GM19397 (cell line): ENCODE results near the gene ABHD17C.
"Not testable (repeated sequence)": the region's sequence is repeated elsewhere in the genome, so short reads cannot be mapped to it uniquely, and the experiment has no call there.

ENCODE experiments used
- ATAC-seq: cut with Tn5 transposase; IDR thresholded peaks from one replicate; pipeline ENCODE4 v1.9.1; 2021; ENCODE audit warnings: mild to moderate bottlenecking, moderate library complexity; ENCODE audit not compliant: unreplicated experiment

ABHD17C gene

GRCh38 chr15:80760960-80761359 lies 65.8 kb downstream of the ABHD17C start:
- no peak for ATAC-seq

DNA sequence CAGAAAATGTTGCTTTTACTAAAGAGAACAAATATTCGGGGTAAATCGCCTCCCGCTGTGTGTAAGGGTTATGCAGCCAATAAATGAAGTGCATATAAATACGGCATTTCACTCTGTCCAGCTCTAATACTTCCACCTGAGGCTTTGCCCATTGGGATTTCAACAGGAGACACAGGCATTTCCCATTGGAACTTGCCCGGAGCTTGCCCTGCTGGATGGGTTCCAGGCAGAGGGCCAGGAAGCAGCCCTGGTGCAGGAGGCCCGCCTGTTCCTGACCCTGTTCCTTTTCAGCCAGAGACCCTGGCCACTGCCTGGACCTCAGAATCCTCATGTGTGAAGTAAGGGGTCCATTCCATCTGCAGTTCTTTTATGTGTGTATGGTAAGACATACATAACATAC lies 66.6 kb downstream of the ABHD17C start:
- ATAC-seq, result no peak

DNA sequence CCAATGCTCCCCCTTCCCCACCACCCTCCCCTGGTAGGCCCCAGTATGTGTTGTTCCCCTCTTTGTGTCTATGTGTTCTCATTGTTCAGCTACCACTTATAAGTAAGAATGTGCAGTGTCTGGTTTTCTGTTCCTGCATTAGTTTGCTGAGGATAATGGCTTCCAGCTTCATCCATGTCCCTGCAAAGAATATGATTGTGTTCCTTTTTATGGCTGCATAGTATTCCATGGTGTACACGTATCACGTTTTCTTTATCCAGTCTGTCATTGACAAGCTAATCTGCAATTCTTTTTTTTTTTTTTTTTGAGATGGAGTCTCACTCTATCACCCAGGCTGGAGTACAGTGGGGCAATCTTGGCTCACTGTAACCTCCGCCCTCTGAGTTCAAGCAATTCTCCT lies 68.1 kb downstream of the ABHD17C start:
- not testable (repeated sequence) for ATAC-seq

GRCh38 chr15:80764535-80764934 lies 69.4 kb downstream of the ABHD17C start:
- ATAC-seq, result no peak

DNA sequence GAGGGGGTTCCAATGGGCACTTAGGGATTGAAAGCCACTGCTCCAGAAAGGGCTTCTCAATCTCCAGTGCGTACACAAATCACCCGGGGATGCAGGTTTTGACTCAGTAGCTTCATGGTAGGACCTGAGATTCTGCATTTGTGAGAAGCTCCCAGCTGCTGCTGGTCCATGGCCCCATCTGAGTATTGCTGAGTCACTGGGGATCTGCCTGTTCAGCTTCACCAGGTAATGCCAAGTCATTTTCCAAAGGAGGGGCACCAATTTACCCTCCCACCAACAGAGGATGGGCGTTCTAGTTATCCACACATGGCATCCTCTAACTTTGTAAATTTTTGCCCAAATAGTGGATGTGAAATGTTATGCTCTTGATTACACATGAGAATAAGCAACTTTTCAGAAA lies 71.2 kb downstream of the ABHD17C start:
- no peak for ATAC-seq

GRCh38 chr15:80768158-80768557 lies 73.0 kb downstream of the ABHD17C start:
- no peak for ATAC-seq

DNA sequence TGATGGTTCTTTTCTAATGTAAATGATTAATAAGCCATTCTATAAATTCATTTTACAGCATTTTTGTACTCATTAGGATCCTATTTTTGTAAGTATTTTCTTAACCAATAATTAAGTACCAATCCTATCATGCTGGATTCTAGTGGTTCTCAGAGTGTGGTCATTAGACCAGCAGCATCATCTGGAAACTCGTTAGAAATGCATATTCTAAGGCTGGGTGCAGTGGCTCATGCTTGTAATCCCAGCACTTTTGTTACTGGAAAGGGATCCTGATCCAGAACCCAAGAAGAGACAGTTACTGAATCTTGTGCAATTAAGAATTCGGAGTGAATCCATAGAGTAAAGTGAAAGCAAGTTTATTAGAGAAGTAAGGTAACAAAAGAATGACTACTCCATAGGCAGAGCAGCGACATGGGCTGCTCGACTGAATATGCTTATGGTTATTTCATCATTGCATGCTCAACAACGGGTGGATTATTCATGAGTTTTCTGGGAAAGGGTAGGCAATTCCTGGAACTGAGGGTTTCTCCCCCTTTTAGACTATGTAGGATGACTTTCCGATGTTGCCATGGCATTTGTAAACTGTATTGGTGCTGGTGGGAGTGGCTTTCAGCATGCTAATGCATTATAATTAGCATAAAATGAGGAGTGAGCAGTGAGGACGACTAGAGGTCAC lies 74.2 kb downstream of the ABHD17C start:
- ATAC-seq, result no peak

GRCh38 chr15:80769829-80770705 lies 75.0 kb downstream of the ABHD17C start:
- no peak for ATAC-seq

DNA sequence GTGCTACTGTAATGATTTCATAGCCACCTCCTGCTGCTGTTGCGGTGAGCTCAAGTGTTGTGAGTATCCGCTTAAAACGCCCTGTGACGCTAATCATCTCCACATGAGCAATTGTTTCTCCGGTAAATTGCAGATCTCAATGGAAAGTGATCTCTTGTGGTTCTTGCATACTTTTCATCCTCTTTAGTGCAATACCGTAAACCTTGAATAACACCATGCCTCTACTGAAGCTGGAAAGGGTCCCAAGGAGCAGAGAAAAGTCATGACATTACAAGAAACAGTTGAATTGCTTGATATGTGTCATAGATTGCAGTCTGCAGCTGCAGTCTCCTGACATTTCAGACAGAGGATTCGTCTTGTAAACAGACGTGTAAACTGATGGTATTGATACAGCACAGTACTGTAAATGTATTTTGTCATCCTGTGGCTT lies 78.0 kb downstream of the ABHD17C start:
- ATAC-seq, result no peak

DNA sequence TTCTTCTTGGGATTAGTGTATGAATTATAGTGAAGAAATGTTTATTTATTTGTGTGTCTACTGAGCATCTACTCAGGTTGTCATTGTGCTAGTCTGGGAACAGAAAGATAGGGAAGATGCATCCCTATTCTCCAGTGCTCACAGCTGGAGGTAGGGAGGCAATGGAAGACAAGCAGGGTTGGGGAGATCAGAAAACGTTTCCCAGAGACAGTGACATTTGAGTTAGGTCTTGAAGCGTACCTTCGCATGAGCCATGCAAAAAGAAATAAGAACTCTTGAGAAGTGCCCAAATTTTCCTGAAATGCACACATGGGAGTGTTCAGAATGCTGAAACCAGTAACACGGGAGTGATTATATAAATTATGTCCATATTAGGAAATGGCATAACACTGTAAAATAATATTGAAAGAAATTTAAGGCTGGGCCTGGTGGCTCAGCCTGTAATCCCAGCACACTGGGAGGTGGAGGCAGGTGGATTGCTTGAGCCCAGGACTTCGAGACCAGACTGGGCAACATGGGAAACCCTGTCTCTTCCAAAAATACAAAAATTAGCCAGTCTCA lies 78.8 kb downstream of the ABHD17C start:
- no peak for ATAC-seq

- ATAC-seq, result no peak
These were observed 79.4 kb downstream of the ABHD17C start for GRCh38 chr15:80774486-80774885.

- ATAC-seq, result no peak
These were observed 80.2 kb downstream of the ABHD17C start for GRCh38 chr15:80775338-80775737.

DNA sequence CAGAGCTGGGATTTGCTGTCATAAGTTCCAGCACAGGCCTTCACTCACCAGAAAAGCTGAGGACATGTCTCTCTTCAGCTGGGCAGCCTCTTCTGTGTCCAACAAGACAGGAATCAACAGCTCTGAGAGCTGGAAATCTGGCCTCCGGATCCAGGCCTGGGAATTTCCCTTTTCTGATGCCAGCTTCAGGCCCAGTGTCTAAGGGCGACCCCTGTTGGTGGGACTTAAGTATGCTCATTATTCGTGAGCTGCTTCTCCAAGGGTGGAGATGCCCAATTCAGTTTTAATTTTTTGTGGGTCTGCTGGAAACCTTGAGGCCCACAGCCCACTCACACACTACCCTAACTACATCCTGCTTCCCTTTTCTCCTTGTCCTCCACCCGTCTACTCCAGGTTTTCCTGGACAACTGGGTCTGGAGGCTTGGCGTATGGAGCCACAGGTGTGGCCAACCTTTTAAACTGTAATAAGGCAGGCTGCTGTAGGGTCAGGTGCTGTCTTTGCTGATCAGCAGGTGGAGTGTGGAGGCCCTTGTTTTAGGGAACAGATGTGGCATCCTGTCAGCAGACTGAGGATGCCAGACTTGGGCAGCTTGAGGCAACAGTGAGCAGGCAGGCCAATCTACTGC lies 81.4 kb downstream of the ABHD17C start:
- no peak for ATAC-seq

GRCh38 chr15:80777137-80777536 lies 82.0 kb downstream of the ABHD17C start:
- ATAC-seq, result no peak

DNA sequence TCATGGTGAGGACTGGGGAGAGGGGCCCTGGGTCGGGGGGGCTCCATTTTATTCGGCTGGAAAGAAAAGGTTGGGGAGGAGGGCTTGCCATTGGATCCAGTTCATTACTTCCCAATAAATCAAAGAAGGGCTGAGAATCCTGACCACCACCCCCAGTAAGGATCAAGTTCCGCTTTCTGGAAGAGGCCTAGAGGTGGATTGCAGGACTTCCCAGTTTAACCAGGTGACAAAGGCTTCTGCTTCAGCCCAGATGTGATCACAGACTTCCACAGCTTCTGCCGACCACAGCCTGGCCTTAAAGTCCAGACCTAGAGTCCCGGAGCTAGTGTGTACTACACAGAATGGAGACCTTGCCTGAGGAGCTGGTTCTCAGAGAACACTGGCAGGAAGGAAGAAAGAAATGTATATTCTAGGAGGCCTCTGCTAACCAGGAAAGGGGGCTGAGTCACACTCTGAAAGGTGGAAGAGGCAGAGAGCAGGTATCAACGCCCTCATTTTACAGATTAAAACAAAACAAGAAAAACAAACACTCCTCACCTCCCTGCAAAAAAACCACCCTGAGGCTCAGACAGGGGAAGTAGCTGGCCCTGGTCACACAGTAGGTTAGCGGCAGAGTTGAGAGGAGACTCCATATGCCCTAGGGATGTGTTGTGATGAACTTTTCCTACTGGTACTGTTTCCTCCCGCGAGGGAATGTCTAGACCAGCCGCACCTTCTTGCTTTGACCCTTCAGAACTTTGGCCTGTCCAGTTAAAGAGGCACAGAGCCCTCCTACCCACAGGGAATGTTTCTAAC lies 82.9 kb downstream of the ABHD17C start:
- no peak for ATAC-seq

- ATAC-seq, result no peak
These were observed 83.5 kb downstream of the ABHD17C start for GRCh38 chr15:80778621-80778963.

DNA sequence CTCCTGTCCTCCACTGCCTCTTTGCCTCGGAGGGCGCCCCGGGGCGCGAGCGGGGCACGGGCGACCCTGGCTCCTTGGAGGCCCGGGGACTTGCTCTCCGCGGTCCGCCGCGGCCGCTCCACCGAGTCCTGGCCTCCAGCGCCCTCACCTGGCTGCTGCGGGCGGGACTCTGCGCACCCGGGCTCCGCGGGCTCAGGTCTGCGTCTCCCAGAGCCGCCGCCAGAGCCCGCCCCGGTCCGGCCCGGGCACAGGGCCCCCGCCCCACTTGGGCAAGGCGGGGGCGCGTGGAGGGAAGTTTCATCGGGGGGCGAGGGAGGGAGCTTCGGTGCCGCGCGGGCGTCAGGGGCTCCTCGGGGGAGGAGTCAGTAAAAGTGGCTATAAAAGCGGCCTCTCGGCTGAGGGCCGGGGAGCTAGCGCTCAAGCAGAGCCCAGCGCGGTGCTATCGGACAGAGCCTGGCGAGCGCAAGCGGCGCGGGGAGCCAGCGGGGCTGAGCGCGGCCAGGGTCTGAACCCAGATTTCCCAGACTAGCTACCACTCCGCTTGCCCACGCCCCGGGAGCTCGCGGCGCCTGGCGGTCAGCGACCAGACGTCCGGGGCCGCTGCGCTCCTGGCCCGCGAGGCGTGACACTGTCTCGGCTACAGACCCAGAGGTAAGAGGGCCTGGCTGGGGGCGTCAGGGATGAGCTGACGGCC lies 84.0 kb downstream of the ABHD17C start, which contains the start of gene CEMIP:
Gene CEMIP, plus strand, starts transcription at position 407 of the 694 bp plus-strand sequence. CDS start 94,510 bp downstream, outside the sequence.
- no peak for ATAC-seq

DNA sequence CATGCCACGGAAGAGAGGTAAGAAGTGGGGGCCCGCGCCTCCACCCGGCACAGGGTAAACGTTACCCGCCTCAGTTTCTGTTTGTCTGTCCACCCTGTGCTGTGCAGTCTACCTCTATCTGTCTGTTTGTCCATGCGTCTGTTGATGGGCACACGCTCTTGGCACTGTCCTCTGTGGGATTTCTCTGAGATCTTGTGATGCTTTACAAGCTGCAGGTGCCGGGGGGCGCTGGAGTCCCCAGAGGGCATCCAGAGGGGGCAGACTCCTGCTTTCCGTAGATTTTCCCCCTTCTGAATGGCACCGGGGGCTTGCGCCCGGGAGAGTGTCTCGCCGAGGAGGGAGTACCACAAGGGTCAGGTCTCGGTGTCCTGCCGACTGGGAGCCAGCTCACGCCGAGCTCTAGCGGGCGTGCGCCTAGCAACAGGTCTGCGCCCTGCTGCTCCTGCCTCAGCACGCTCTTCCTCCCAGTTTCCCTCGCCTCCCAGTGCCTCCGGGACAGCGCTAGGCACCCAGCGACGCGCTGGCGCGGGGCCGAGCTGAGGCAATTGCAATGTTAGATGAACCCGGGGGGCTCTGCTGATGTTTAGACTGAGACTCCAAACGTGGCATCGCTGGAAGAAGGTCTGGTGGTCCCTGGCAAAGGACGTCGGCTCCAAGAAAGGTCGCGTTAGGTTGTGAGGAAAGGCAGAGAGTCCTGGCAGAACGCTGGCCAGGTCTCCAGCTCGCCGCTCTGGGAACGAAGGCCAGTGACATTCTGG lies 84.7 kb downstream of the ABHD17C start:
- ATAC-seq, result no peak
